ES-I3 (cell line): ENCODE measurements around the gene HCST.
"Not testable (repeated sequence)": the region's sequence is repeated elsewhere in the genome, so short reads cannot be mapped to it uniquely, and the experiment has no call there.

ENCODE experiments used
- H3K36me3 ChIP-seq: 2 replicates; pipeline ENCODE4 v1.6.1; 2013; ENCODE audit warnings: mild to moderate bottlenecking, low read length, control low read depth, moderate library complexity; ENCODE audit not compliant: insufficient read depth
- H3K4me1 ChIP-seq: 2 replicates; pipeline ENCODE4 v1.6.1; 2013; ENCODE audit warnings: mild to moderate bottlenecking, control low read depth, low read length; ENCODE audit not compliant: insufficient read depth
- H3K9ac ChIP-seq: 2 replicates; pipeline ENCODE4 v1.6.1; 2013; ENCODE audit warnings: low read depth, mild to moderate bottlenecking, low read length, moderate library complexity
- H3K9me3 ChIP-seq: 2 replicates; pipeline ENCODE4 v1.6.1; 2013; ENCODE audit warnings: mild to moderate bottlenecking, low read length, moderate library complexity; ENCODE audit not compliant: control insufficient read depth, insufficient read depth

Gene HCST

DNA sequence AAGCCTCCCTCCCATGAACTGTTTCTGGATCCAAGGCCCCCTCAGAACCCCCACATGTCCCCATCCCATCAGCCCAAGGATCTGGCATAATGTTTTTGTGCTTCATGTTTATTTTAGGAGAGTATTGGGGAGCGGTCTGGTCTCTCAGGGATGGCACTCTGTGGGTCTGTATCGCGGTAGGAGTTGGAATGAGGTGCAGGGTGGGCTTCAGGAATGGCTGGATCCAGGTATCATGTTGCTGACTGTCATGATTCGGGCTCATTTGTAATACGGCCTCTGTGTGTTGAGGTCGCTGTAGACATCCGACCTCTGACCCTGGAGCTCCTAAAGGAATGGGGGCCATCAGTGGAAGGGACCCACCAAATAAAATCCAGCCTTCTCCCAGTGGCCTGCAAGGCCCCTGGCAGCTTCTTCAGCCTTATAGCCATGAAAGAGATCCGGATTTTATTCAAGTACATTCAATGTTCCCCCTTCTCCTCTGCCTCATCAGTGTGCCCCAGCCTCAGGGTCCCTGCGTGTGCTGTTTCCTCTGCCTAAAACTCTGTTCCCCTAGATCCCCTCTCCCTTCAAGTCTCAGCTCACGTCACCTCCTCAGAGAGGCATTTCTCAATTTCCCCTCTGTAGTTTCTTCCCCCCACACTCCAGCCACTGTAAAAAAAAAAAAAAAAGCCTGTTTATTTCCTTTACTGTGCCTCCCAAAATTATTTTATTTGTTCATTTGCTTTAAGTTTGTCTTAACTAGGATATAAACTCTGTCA lies 2.2 kb downstream of the HCST start:
- H3K9me3 ChIP-seq, result no peaks in the 10 kb centered on the region
- no peaks in the 10 kb centered on the region for H3K36me3 ChIP-seq
- no peak overlapping the region for H3K9ac ChIP-seq
- peaks cover 23% of the 10 kb centered on the region for H3K4me1 ChIP-seq

DNA sequence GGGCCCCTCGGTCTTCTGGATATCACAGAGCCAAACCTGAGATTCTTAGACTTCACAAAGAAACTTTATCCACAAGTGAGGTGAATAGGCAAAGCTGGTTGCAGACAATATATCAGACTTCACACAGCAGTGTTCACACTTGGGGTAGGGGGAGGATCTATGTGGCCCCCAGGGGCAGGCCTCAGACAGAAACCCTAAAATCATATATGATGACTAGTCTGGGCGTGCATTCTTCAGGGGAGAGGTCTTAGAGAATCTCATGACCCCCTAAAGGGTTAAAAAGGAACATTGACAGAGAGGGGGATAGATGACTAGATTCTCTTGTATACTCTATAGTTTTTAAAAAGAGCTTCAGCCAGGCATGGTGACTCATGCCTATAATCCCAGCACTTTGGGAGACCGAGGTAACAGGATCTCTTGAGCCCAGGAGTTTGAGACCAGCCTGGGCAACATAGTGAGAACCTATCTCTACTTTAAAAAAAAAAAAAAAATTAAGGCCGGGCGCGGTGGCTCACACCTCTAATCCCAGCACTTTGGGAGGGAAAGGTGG lies 2.9 kb downstream of the HCST start:
- H3K9ac ChIP-seq, result no peak overlapping the region
- H3K4me1 ChIP-seq, result peaks cover 26% of the 10 kb centered on the region
- no peaks in the 10 kb centered on the region for H3K9me3 ChIP-seq
- no peaks in the 10 kb centered on the region for H3K36me3 ChIP-seq

DNA sequence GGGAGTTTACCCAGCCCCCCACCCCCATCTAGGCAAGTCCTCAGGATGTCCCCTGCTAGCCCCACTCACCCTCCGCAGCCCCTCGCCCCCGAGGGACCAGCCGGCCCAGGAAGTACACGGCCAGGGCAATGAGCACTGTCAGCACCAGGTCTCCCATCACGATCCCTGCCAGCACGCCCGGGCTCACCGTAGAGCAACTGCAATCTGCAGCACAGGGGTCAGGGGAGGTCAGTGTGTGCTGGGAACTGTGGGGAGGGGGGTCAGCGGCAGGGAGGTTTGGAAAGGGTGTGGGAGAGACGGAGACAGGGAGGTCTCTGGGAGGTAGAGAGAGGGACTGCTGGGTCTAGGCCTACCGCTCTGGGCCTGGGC lies 5.0 kb downstream of the HCST start:
- peaks cover 11% of the 10 kb centered on the region for H3K4me1 ChIP-seq
- no peaks in the 10 kb centered on the region for H3K9me3 ChIP-seq
- H3K36me3 ChIP-seq, result no peaks in the 10 kb centered on the region
- no peak overlapping the region for H3K9ac ChIP-seq

DNA sequence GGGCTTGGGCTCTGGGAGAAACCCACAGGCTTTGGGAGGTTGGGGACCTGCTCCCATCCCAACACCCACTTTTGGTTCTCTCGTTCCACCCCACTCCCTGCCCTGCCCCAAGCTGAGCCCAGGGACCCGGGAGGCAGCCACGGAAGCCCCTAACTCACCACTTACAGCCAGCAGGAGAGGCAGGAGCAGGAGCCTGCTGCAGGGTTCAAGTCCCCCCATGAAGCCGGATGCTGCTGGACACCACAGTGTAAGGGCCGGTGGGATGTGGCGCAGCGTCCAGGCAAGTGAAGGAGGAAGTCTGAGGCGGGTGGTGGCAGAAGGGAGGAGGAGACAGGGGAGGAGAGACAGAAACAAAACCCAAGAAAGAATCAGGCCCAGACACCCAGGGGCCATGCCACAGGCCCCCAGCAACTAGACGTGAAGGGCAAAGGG lies 5.7 kb downstream of the HCST start, which contains the start of gene TYROBP:
Gene TYROBP, minus strand, starts transcription at position 286 of the 432 bp plus-strand sequence. Its CDS starts 67 bp downstream, at position 219.
- peaks cover 9% of the 10 kb centered on the region for H3K4me1 ChIP-seq
- H3K9ac ChIP-seq, result no peak within 1 kb of the TSS
- H3K36me3 ChIP-seq, result no peaks in the 10 kb centered on the region
- no peaks in the 10 kb centered on the region for H3K9me3 ChIP-seq

GRCh38 chr19:35908973-35909683 lies 6.8 kb downstream of the HCST start:
- no peaks in the 10 kb centered on the region for H3K36me3 ChIP-seq
- H3K9ac ChIP-seq, result no peak overlapping the region
- H3K9me3 ChIP-seq, result no peaks in the 10 kb centered on the region
- peaks cover 9% of the 10 kb centered on the region for H3K4me1 ChIP-seq

DNA sequence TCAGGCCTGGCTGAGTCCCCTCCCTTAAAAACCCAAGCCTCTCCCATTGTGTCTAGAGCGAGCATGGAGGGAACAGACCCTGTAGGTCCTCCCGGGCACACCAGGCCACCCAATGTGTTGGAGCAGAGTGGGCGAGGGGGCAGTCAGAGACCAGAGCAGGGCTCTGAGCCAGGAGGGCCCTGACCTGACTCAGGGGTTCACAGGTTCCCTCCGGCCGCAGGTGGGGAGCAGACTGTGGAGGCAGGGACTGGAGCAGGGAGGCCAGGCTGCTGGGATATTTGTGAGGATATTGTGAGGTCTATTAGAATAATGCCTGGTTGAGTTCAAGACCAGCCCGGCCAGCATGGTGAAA lies 7.3 kb downstream of the HCST start:
- no peak overlapping the region for H3K9ac ChIP-seq

GRCh38 chr19:35910355-35910754 lies 8.0 kb downstream of the HCST start:
- H3K36me3 ChIP-seq, H3K9ac ChIP-seq, H3K4me1 ChIP-seq, H3K9me3 ChIP-seq: not testable (repeated sequence)

More for the DNA sequence above, 7.3 kb downstream of the HCST start:
- H3K9me3 ChIP-seq, result no peaks in the 10 kb centered on the region
- H3K36me3 ChIP-seq, result no peaks in the 10 kb centered on the region
- H3K4me1 ChIP-seq, result peaks cover 9% of the 10 kb centered on the region

DNA sequence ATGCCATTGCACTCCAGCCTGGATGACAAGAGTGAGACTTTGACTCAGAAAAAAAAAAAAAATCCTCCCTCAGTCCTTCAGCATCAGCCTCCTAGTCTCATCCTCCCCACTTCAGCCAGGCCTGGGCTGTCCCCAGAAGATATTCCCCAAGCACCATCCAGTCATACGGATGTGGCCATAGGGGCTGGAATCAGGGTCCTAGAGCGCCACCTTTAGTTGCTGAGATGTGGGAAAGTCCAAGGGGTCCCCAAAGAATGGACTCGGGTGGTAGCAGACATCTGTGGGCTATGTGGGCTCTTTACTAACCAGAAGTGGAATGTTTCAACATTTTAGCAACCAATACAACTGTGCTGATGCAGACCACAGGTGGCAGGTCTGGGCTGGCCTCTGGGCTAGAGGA lies 8.8 kb downstream of the HCST start:
- H3K9me3 ChIP-seq, result no peaks in the 10 kb centered on the region
- no peaks in the 10 kb centered on the region for H3K36me3 ChIP-seq
- H3K4me1 ChIP-seq, result peaks cover 9% of the 10 kb centered on the region
- no peak overlapping the region for H3K9ac ChIP-seq

- no peaks in the 10 kb centered on the region for H3K36me3 ChIP-seq
- H3K9me3 ChIP-seq, result no peaks in the 10 kb centered on the region
- H3K4me1 ChIP-seq, result peaks cover 9% of the 10 kb centered on the region
- H3K9ac ChIP-seq, result no peak overlapping the region
Observed at GRCh38 chr19:35911790-35912189, 9.5 kb downstream of the HCST start.

DNA sequence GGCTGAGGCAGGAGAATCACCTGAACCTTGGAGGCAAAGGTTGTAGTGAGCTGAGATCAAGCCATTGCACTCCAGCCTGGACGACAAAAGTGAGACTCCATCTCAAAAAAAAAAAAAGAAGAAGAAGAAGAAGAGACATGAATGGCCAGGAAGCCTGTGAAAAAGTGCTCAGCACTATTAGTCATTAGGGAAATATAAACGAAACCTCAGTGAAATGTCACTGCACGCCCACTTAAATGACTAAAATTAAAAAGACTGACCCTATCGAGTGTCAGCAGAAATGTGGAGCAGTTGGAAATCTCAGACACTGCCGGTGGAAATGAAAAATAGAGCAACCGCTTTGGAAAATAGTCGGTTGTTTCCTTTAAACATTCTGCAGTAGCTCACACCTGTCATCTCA lies 11.3 kb downstream of the HCST start:
- Histone ChIP-seq H3K4me1 (peaks cover 9% of the 10 kb centered on the region), H3K9me3 (no peaks in the 10 kb centered on the region), H3K9ac (no peak overlapping the region), H3K36me3 (no peaks in the 10 kb centered on the region)

GRCh38 chr19:35915443-35915842 lies 13.1 kb downstream of the HCST start:
- Histone ChIP-seq H3K9me3 (no peaks in the 10 kb centered on the region), H3K9ac (no peak overlapping the region), H3K36me3 (no peaks in the 10 kb centered on the region), H3K4me1 (no peaks in the 10 kb centered on the region)

DNA sequence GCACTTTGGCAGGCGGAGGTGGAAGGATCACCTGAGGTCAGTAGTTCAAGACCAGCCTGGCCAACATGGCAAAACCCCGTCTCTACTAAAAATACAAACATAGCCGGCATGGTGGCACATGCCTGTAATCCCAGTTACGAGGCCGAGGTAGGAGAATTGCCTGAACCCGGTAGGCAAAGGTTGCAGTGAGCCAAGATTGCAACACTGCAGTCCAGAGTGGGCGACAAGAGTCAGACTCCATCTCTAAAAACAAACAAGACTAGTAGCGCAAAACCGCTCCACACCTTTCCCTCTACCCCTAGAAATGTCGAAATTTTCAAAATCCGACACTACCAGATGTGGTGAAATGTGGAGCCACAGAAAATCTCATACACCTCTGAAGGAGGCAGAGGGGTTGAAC lies 17.0 kb downstream of the HCST start:
- Histone ChIP-seq H3K4me1 (0 out of 2 replicates have a peak, but pooled peaks cover 3% of the 10 kb centered on the region), H3K9me3 (no peaks in the 10 kb centered on the region)

DNA sequence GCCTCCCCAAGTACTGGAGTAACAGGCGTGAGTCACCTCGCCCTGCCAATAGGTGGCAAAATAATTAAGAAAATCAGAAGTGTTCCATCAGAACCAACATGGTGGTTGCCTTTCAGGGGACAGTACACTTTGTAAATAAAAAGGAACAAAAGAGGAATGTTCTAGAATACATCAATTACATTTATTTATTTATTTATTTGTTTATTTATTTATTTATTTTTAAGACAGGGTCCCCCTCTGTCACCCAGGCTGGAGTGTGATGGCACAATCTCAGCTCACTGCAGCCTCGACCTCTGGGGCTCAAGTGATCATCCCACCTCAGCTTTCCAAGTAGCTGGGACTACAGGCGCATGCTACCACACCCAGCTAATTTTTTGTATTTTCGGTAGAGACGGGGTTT lies 18.7 kb downstream of the HCST start:
- Histone ChIP-seq H3K9me3 (no peaks in the 10 kb centered on the region), H3K9ac (no peak overlapping the region), H3K36me3 (no peaks in the 10 kb centered on the region), H3K4me1 (0 out of 2 replicates have a peak, but pooled peaks cover 3% of the 10 kb centered on the region)

More for the DNA sequence above, 17.0 kb downstream of the HCST start:
- Histone ChIP-seq H3K36me3 (no peaks in the 10 kb centered on the region), H3K9ac (no peak overlapping the region)

DNA sequence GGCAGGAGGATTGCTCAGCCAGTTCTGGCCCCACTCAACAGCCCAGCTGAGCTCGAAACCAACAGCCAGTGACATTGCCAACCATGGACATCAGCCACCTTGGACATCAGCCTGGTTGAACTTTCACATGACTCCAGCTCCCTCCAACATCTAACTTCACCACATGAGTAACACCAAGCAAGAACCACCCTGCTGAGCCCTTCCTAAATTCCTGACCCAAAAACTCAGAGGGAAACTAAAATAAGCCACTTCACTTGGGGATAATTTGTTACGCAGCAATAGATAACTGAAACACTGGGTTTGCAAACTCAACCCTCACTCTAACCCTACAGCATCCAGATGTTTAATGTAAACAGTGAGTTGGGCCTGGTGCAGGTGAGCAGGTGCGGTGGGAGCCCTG lies 23.2 kb downstream of the HCST start:
- 0 out of 2 replicates have a peak, but pooled peaks cover 3% of the 10 kb centered on the region for H3K4me1 ChIP-seq
- H3K36me3 ChIP-seq, result no peaks in the 10 kb centered on the region
- H3K9ac ChIP-seq, result no peak overlapping the region
- no peaks in the 10 kb centered on the region for H3K9me3 ChIP-seq

DNA sequence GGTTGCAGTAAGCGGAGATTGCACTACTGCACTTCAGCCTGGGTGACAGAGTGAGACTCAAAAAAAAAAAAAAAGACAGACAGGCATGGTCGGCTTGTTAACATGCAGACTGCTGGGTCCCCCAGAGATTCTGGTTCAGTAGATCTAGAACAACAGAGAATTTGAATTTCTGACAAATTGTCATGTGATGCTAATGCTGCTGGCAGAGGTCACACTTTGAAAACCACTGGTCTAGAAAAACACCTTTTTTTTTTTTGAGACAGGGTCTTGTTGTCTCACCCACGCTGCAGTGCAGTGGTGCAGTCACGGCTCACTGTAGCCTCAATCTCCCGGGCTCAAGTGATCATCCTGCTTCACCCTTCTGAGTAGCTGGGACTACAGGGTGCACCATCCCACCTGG lies 26.2 kb downstream of the HCST start:
- Histone ChIP-seq H3K9ac (no peak overlapping the region), H3K4me1 (peaks cover 3% of the 10 kb centered on the region; the same call in 1 of the 2 replicates), H3K9me3 (no peaks in the 10 kb centered on the region), H3K36me3 (no peaks in the 10 kb centered on the region)
